GM15510 (cell line): ENCODE results near the gene DHFR2.

Source experiments
- POLR2A ChIP-seq: IDR thresholded peaks from 3 replicates; pipeline ENCODE4 v1.6.1; 2011; ENCODE audit warnings: borderline replicate concordance; ENCODE audit not compliant: insufficient read length; ENCODE audit errors: extremely low read depth

The DHFR2 gene

DNA sequence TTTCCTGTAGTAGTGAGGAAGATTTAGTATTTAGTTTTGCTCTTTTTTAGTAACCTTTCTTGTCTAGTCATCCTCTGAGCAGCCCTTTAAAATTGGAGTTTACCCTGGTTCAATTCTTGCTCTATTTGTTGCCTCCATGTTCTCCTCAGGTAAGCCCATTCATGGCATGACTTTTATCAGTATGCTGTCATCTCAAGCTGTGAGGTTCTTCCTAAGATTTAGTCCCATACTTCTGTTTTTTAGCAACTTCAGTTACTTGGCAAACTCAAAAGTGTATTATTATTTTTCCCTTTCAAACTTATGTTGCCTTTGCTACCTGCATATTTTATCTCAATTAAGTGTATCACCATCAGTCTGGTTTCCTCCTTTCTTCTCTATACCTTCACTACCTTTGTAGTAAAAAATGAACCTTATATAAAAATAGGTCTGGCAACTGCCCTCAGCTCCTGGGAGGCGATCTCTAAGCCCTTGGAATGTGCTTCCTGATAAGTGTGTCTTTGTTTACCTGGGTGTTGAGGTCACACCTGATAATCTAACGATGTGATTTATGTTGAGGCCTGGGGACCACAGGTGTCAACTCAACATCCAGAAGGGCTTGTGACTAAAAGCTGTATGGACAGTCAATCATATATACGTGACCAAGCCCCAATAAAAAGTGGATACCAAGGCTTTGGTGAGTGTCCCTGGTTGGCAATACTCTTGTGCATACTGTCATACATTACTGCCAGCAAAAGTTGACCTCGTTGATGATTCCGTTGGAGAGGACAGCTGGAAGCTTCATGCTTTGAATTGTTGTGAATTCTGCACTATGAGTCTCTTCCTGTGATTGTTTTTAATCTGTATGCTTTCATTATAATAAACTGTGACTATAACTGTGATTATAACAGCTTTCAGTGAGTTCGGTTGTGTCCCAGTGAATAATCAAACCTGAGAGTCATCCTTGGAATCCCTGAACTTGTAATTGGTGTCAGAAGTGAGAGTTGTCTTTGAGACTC is 4.1 kb upstream of the DHFR2 start:
- no peak for TF ChIP-seq POLR2A

DNA sequence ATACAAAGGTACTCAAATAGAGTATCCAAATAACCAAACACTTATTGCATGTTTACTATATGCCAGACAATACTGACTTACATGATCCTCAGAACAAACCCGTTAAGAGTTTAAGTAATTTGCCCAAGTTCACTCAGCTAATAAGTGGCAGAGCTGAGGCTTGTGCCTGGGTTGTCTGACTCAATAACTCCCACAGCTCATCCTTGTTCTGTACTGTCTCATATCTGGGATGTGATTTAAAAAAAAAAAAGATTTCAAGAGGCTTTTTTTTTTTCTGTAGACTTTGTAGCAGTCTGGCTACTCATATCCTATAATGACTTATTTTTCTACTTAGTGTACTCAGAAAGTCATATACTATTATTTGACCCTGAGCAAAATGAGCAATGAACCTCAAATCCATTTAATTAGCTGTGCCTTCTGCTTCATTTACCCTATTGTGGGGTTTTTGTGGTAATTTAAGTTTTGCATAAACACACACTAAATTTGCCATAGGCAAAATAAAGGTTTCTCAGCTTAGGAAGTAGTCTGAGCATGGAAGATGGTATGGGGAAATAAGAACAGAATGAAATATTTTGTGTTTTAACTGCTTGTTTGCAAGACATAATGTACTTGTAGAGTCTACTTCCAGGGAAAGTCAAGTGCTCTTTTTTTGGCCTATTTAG is 3.2 kb upstream of the DHFR2 start:
- no peak for TF ChIP-seq POLR2A

DNA sequence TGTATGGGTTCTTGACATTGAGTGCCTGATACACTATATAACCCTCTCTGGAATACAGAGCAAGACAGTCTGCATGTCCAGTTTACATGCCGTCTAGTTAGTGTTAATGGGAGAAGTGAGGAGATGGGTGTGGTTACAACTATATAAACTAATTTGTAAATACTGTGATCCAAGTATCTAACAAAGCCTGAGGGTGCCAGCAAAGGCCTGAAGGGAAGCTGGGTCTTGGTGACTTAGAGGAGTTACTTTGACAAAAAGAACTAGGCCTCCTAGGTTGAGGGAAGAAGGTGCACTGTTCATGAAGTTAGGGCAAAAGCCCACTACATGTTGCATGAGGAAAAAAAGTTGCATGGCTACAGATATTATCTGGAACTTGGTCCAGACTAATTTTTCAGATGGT is 2.4 kb upstream of the DHFR2 start:
- TF ChIP-seq POLR2A = no peak

DNA sequence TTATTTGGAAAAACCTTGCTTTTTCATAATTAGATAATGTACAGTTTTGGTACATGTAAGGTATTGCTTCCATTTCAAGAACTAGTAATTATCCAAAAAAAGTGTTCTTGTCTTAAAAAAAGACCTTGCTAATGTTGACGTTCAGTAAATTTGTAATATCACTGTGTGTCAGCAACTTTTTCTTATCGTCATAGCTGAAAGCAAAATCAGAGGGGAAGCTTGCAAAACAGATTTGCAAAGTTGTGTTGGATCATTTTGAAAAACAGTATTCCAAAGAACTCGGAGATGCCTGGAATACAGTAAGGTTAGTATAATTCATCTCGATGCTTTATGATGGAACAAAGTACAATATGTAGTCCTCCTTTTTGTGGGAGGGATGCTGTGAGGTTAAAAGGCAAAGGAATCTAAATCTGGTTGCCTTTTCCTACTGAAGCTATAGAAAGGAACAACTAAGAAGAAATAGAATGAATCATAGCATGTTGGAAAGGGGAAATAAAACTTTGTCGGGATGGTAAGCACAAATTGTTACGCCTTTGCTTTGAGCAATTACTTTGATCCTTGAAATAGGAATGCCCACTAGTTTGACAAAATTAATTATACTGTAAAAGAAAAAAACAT is 1.6 kb upstream of the DHFR2 start:
- TF ChIP-seq POLR2A = no peak

DNA sequence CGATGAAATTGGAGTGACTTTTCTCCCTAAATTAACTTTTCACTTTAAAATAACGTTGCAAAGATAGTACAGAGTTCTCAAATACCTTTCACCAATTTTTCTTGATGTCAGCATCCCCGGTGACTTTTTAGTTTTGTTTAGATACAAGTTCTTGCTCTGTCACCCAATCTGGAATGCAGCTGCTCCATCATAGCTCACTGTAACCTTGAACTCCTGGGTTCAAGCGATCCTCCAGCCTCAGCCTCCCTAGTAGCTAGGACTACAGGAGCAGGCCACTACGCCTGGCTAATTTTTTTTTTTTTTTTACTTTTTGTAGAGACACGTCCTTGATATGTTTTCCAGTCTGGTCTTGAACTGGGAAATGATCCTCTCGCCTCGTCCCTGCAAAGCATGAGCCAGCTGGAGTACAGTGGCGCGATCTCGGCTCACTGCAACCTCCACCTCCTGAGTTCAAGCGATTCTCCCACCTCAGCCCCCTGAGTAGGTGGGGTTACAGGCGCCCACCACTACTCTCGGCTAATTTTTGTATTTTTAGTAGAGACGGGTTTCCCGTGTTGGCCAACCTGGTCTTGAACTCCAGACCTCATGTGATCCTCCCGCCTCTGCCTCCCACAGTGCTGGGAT is 892 bp upstream of the DHFR2 start:
- TF ChIP-seq POLR2A = no peak

DNA sequence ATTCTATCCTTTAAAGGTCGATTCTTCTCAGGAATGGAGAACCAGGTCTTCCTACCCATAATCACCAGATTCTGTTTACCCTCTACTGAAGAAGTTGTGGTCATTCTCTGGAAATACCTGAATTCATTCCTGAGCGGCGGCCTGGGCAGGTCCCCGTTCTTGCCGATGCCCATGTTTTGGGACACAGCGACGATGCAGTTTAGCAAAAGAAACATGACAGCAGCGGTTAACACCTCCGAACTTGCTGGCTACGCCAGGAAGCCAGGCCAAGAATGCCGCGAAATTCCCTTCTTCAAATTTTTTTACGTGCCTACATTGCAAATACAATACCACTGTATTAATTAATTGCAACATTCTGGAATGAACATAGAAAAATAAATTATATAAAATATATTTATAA is 1.4 kb downstream of the DHFR2 start:
- no peak for TF ChIP-seq POLR2A

DNA sequence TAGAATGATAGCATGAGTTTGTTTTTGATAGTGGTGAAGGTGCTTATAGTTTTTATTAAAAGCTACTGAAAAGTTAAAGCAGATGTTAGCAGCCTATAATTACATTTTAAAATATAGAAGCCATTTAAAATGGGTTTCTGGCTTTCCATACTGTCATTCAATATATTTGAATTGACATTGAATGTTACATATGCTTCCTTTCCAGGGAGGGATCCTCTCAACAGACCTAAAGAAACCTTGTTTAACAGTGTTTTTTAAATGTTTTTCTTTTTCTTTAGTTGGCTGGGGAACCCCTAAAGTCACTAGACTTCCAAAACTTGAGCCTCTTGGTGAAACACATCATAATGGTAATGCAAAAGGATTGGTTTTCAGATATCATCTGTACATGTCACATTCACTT is 12.2 kb downstream of the DHFR2 start:
- TF ChIP-seq POLR2A = no peak

DNA sequence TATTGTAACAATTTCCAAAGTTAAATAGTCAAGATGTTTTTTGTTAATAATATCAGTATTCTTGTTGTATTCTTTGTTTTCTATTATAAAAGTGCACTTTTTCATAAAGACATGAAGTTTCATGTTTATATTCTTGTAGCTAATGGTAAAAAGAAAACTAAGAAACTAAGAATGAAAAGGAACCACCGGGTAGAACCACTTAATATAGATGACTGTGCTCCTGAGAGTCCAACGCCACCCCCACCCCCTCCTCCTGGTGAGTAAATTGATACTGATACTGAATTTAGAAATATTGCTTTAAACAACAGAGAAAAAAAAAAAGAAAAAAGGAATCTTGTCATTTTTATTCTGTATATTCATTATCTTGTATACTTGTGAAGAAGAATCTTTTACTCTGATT is 13.4 kb downstream of the DHFR2 start:
- TF ChIP-seq POLR2A = no peak

DNA sequence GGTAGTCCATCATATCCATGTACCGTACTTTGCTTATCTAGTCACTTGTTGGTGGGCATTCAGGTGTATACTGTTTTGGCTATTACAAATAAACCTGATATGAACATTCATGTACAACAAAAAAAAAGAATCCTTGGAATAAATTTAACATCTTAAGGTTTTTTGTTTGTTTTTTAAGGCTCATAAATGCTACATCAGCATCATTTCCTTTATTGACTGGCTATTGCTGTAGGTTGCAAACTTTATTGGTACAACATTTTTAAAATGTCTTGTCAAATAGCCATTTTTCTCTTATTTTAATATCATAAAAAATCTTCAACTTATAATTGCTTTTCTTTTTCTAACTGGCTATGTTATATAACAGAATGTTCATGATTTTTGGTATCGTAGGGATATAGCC is 16.2 kb downstream of the DHFR2 start:
- no peak for TF ChIP-seq POLR2A

DNA sequence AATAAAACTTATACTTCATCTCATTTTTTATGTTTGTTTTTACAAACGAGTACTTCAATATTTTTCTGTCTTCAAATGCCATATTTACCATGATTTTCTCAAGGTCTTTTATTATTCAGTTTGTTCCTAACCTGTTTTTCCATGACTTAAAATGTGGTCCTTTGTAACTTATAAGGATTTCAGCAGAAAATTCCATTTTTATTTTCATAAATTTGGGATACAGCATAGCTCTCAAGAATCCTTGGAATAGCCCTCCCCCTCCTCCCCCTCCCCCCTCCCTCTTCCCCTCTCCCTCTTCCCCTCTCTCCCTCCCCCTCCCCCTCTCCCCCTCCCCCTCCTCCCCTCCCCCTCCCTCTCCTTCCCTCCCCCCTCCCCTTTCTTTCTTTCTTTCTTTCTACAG is 19.4 kb downstream of the DHFR2 start:
- no peak for TF ChIP-seq POLR2A

DNA sequence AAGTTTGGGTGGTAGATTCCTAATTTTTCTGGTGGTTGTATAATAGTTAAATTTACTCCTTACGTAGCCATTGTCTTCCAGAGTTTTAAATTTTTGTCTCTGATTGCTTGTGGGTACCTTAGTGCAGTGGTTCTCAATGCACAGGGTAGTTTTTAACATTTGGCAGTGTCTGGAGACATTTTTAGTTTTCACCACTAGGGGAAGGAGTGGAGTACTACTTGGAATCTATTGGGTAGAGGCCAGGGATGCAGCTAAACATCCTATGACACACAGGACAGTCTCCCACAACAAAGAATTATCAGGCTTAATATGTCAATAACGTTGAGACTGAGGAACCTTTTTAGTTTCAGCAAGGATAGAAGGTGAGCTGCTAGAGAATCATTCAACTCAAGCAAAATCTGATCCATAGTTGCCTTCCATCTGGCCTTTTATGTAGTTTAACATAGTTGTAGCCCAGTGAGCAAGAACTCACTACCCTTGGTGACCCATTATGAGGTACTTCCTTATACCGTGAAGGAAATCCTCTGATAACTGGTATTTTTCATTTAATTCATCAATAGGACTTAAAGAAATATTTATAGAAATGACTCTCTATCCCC is 25.7 kb downstream of the DHFR2 start:
- TF ChIP-seq POLR2A = no peak

DNA sequence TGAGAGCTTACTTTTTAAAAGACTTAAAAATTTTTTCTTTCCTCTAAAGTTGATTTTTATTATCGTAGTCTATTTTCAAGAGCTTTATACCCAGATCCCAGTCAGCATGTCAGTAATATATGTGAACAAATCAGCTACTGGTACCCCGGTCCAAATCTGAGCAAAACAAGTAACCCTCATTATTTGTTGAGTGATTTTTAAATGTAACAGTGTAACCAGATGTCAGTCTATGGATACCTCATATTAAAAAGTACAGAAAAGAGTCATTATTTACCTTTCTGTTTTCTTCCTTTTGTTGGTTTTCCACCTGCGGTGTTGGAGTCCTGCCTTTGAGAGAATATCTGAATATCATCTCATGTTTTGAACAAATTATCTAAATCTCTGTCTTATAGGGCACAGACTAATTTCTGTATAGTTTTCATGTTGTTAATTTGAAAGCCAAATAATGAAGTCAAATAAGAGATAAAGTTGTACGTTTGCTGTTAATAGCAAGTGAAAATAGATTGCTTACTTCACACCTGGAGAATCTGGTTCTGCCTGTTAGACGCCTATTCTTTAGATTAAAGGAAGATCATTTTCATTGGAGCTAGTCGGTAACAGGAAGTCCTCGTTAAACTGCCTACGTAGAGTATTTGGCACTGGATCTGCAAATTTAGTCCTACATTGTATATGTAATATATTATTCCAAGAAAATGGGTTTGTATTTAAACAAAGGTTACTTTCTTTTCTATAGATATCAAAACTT is 34.5 kb downstream of the DHFR2 start, which contains the start of gene STX19:
STX19 (minus strand) TSS at position 505 of the 745 bp plus-strand sequence. CDS start 13,328 bp downstream, outside the sequence.
- TF ChIP-seq POLR2A = no peak

DNA sequence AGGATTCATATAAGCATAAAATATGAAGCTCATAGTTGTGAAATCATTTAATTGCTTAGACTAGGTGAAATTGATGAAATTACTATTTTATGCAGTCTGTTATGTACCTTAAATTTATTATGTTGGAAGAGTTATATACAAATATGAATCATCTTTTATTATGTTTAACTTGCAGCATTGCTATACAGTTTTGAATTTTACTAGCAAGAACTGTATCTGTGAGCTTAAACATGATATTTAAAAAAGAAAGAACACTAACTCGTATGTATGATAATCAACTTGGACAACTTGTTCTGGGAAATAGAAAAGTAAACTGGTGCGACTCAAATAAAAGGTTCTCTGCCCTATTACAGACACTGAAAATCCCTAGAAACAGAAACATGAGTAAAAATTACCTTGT is 36.1 kb downstream of the DHFR2 start:
- no peak for TF ChIP-seq POLR2A

DNA sequence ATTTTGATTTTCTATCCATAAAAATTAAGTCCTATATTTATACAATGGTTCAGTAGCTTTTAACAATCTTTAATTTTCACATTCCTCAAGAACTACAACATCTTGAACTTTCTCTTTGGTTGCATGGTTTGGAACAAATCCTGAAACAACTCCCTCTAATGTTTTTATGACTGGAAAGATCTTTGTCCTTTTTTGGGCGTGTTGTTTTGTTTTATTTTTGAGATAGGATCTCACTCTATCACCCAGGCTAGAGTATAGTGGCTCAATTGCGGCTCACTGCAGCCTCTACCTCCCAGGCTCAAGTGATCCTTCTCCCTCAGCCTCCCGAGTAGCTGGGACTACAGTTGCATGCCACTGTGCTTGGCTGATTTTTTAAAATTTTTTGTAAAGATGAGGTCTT is 38.3 kb downstream of the DHFR2 start:
- no peak for TF ChIP-seq POLR2A
